NCI-H2196 (cell line): ENCODE measurements around the gene CAPN13.
A peak's percentile ranks its signal among the peaks of the same experiment; 100 is the strongest.

Experiments
- DNase-seq: peaks from one replicate; lab custom pipeline; 2025; ENCODE audit not compliant: unreplicated experiment; lab: John Stamatoyannopoulos, UW

The CAPN13 gene

GRCh38 chr2:30807249-30807648 is at the start of gene CAPN13:
Gene CAPN13, minus strand, starts transcription at chr2:30807446. Its CDS starts 20,121 bp downstream, at chr2:30787325.
- peak; percentile 15 for DNase-seq

GRCh38 chr2:30847841-30848240 is 40.6 kb upstream of the CAPN13 start:
- DNase-seq, result no peak

- no peak for DNase-seq
These were observed 40.1 kb upstream of the CAPN13 start for GRCh38 chr2:30847329-30847728.

GRCh38 chr2:30828586-30828985 is 21.3 kb upstream of the CAPN13 start:
- no peak for DNase-seq

GRCh38 chr2:30826916-30827315 is 19.7 kb upstream of the CAPN13 start:
- DNase-seq, result no peak

GRCh38 chr2:30826481-30826880 is 19.2 kb upstream of the CAPN13 start:
- DNase-seq, result no peak

GRCh38 chr2:30823452-30823851 is 16.2 kb upstream of the CAPN13 start:
- no peak for DNase-seq

- no peak for DNase-seq
These were observed 14.7 kb upstream of the CAPN13 start for GRCh38 chr2:30821960-30822359.

GRCh38 chr2:30820381-30821055 is 13.3 kb upstream of the CAPN13 start:
- DNase-seq, result no peak

- no peak for DNase-seq
These were observed 2.7 kb upstream of the CAPN13 start for GRCh38 chr2:30809938-30810337.

- no peak for DNase-seq
These were observed 1.4 kb upstream of the CAPN13 start for GRCh38 chr2:30808695-30809094.

GRCh38 chr2:30803281-30803680 is 4.0 kb downstream of the CAPN13 start:
- DNase-seq, result no peak

- no peak for DNase-seq
These were observed 4.6 kb downstream of the CAPN13 start for GRCh38 chr2:30802611-30803010.

- no peak for DNase-seq
These were observed 5.3 kb downstream of the CAPN13 start for GRCh38 chr2:30801821-30802455.

GRCh38 chr2:30800159-30800558 is 7.1 kb downstream of the CAPN13 start:
- no peak for DNase-seq

GRCh38 chr2:30799366-30799765 is 7.9 kb downstream of the CAPN13 start:
- no peak for DNase-seq

GRCh38 chr2:30798536-30798991 is 8.7 kb downstream of the CAPN13 start:
- DNase-seq, result no peak

GRCh38 chr2:30797381-30798015 is 9.7 kb downstream of the CAPN13 start:
- no peak for DNase-seq

- no peak for DNase-seq
These were observed 10.5 kb downstream of the CAPN13 start for GRCh38 chr2:30796699-30797098.

GRCh38 chr2:30792521-30792920 is 14.7 kb downstream of the CAPN13 start:
- no peak for DNase-seq

GRCh38 chr2:30790879-30791278 is 16.4 kb downstream of the CAPN13 start:
- DNase-seq, result no peak

GRCh38 chr2:30789670-30790210 is 17.5 kb downstream of the CAPN13 start:
- DNase-seq, result no peak
